ENCODE results near the gene EMP2.

DNA sequence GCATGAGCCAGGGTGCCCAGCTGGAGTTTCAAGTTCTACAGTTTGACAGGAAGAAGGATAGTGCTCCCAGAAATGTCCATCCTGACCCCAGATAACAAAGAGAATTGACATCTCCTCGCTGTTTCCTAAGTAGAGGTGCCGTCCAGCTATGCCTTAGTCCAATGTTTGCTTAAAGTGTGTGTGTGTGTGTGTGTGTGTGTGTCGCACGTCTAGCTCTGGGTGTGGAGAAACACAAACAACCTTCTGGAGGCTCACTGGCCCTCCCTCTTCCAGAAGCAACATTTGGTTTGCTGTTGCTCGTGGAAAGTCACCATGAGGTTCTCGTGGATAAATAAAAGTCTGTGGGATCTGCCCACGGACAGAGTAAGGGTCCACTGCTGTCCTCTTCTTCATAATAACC, 22.1 kb downstream of the EMP2 start:
- TF ChIP-seq, protein P1, sequence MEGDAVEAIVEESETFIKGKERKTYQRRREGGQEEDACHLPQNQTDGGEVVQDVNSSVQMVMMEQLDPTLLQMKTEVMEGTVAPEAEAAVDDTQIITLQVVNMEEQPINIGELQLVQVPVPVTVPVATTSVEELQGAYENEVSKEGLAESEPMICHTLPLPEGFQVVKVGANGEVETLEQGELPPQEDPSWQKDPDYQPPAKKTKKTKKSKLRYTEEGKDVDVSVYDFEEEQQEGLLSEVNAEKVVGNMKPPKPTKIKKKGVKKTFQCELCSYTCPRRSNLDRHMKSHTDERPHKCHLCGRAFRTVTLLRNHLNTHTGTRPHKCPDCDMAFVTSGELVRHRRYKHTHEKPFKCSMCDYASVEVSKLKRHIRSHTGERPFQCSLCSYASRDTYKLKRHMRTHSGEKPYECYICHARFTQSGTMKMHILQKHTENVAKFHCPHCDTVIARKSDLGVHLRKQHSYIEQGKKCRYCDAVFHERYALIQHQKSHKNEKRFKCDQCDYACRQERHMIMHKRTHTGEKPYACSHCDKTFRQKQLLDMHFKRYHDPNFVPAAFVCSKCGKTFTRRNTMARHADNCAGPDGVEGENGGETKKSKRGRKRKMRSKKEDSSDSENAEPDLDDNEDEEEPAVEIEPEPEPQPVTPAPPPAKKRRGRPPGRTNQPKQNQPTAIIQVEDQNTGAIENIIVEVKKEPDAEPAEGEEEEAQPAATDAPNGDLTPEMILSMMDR (conservative IDR thresholded peaks at IDR 0.05 in 1 of 2, IDR thresholded peaks at IDR 0.05 in 1 of 2; ENCODE audit: low read depth in 1 of 2, low read length in 2 of 2): no peak
- no peak for TF ChIP-seq EZH2 (IDR thresholded peaks at IDR 0.05; ENCODE audit: low read length, missing control alignments)

All from fibroblast of lung (primary cell).